BE2C (cell line): Measurements from ENCODE around the gene ETNK2.

Experiments
- DNase-seq: peaks from one replicate; pipeline ENCODE4 v3.0.0-alpha.2; 2020
- H3K27me3 ChIP-seq: fragments of 250-450 bp; sonication (Bioruptor Pico); 2 replicates; pipeline ENCODE4 v1.5.1; 2020; ENCODE audit warnings: mild to moderate bottlenecking
- H3K36me3 ChIP-seq: fragments of 250-450 bp; sonication (Bioruptor Pico); 2 replicates; pipeline ENCODE4 v1.5.1; 2020; ENCODE audit warnings: mild to moderate bottlenecking
- H3K4me1 ChIP-seq: fragments of 250-450 bp; sonication (Bioruptor Pico); 2 replicates; pipeline ENCODE4 v1.5.1; 2020
- H3K4me3 ChIP-seq: 2 replicates; pipeline ENCODE4 v1.5.1; 2011; ENCODE audit warnings: low read depth, low read length
- H3K9me3 ChIP-seq: fragments of 250-450 bp; sonication (Bioruptor Pico); 2 replicates; pipeline ENCODE4 v1.5.1; 2020
- CTCF ChIP-seq: IDR thresholded peaks from 2 replicates; pipeline ENCODE4 v1.5.1; 2012; ENCODE audit warnings: mild to moderate bottlenecking, low read depth, low read length

ETNK2 gene

GRCh38 chr1:204171751-204172178 is 19.9 kb upstream of the ETNK2 start:
- DNase-seq: no peak
- TF ChIP-seq CTCF: no peak
- no peaks in the 10 kb centered on the region for H3K4me1 ChIP-seq
- peaks cover 6% of the 10 kb centered on the region for H3K9me3 ChIP-seq
- H3K27me3 ChIP-seq: peaks cover under 1% of the 10 kb centered on the region; the same call in 1 of the 2 replicates
- H3K4me3 ChIP-seq: no peak overlapping the region
- H3K36me3 ChIP-seq: no peaks in the 10 kb centered on the region

GRCh38 chr1:204170494-204171155 is 18.8 kb upstream of the ETNK2 start:
- TF ChIP-seq CTCF: no peak
- no peak for DNase-seq

GRCh38 chr1:204169858-204170257 is 18.0 kb upstream of the ETNK2 start:
- Histone ChIP-seq H3K4me1 (no peaks in the 10 kb centered on the region), H3K4me3 (no peak overlapping the region), H3K36me3 (no peaks in the 10 kb centered on the region), H3K27me3 (no peaks in the 10 kb centered on the region), H3K9me3 (peaks cover 6% of the 10 kb centered on the region)
- TF ChIP-seq CTCF: no peak
- no peak for DNase-seq

More at GRCh38 chr1:204170494-204171155, 18.8 kb upstream of the ETNK2 start:
- H3K9me3 ChIP-seq: peaks cover 6% of the 10 kb centered on the region
- H3K4me1 ChIP-seq: no peaks in the 10 kb centered on the region
- no peaks in the 10 kb centered on the region for H3K36me3 ChIP-seq
- no peak overlapping the region for H3K4me3 ChIP-seq
- H3K27me3 ChIP-seq: no peaks in the 10 kb centered on the region; the same call in 1 of the 2 replicates

GRCh38 chr1:204167730-204168129 is 15.9 kb upstream of the ETNK2 start:
- Histone ChIP-seq H3K36me3 (no peaks in the 10 kb centered on the region), H3K27me3 (no peaks in the 10 kb centered on the region), H3K4me3 (no peak overlapping the region), H3K9me3 (peaks cover 6% of the 10 kb centered on the region), H3K4me1 (no peaks in the 10 kb centered on the region)
- DNase-seq: no peak
- TF ChIP-seq CTCF: no peak

- DNase-seq: no peak
- Histone ChIP-seq H3K27me3 (no peaks in the 10 kb centered on the region), H3K4me3 (no peak within 1 kb of the TSS), H3K4me1 (no peaks in the 10 kb centered on the region), H3K9me3 (peaks cover 6% of the 10 kb centered on the region), H3K36me3 (no peaks in the 10 kb centered on the region)
- TF ChIP-seq CTCF: no peak
Observed at GRCh38 chr1:204166219-204166618, 14.4 kb upstream of the ETNK2 start, which contains the start of gene REN. REN (minus strand) TSS chr1:204166337; CDS start chr1:204166293, 44 bp downstream.

GRCh38 chr1:204162494-204163074 is 10.7 kb upstream of the ETNK2 start:
- Histone ChIP-seq H3K9me3 (no peaks in the 10 kb centered on the region), H3K4me1 (no peaks in the 10 kb centered on the region), H3K4me3 (no peak overlapping the region), H3K27me3 (no peaks in the 10 kb centered on the region), H3K36me3 (no peaks in the 10 kb centered on the region)
- peak; percentile 85 for DNase-seq
- TF ChIP-seq CTCF: peak; percentile 100
